Measurements from ENCODE around the gene TCF20.

- TF ChIP-seq, protein P1, sequence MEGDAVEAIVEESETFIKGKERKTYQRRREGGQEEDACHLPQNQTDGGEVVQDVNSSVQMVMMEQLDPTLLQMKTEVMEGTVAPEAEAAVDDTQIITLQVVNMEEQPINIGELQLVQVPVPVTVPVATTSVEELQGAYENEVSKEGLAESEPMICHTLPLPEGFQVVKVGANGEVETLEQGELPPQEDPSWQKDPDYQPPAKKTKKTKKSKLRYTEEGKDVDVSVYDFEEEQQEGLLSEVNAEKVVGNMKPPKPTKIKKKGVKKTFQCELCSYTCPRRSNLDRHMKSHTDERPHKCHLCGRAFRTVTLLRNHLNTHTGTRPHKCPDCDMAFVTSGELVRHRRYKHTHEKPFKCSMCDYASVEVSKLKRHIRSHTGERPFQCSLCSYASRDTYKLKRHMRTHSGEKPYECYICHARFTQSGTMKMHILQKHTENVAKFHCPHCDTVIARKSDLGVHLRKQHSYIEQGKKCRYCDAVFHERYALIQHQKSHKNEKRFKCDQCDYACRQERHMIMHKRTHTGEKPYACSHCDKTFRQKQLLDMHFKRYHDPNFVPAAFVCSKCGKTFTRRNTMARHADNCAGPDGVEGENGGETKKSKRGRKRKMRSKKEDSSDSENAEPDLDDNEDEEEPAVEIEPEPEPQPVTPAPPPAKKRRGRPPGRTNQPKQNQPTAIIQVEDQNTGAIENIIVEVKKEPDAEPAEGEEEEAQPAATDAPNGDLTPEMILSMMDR (IDR thresholded peaks at IDR 0.05): no peak
- no peak for TF ChIP-seq POLR2A (IDR thresholded peaks at IDR 0.05)
Observed at GRCh38 chr22:42287174-42287890, 16.9 kb upstream of the TCF20 start.
